Heart left ventricle (tissue), 13 donors: Measurements from ENCODE around the gene CNTROB.

Experiments used
- CTCF ChIP-seq, 12 donors: fragments of 200-600 bp; sonication (generic) in 4 of 12; IDR thresholded peaks; one replicate each; pipeline versions ENCODE4 v1.5.0 to v1.8.0; 2018 to 2022; ENCODE audit warnings: antibody characterized with exemption in 12 of 12, mild to moderate bottlenecking in 5 of 12
- POLR2A ChIP-seq, 2 donors: fragments of 450-650 bp; IDR thresholded peaks; one replicate each; pipeline ENCODE4 v1.6.1; 2017; ENCODE audit warnings: antibody characterized with exemption in 2 of 2, mild to moderate bottlenecking in 2 of 2, moderate library complexity in 2 of 2
- donor health status: ischemic (EF 13 %, LVEDD 7.1; RV severe dilation, severe dysfunction).
- donor health status: DM: no; HTN: yes; CAD: no.
- donor health status: DM: no; HTN: no; CAD: no.
- donor health status: ischemic (EF 25% LVEDD 6.9; RV normal size, moderate dysfunction).
- donor health status: ischemic (EF 25% LVEDD 5.7; RV mildly dilated, moderate dysfunction).
- donor health status: ischemic (EF 35%, LVEDD 5.7; RV mildly dilated, moderate dysfunction).
- donor health status: nonischemic (EF 11% LVEDD 7.7; RV severe dilation, severe dysfunction).
- donor health status: DM: yes; HTN: yes; CAD: no.
- donor health status: PGD.
- donor health status: ischemic (EF 29% LVEDD 5.4; RV normal size, mild dysfunction).
- donor health status: nonischemic (EF 23%, LVEDD 6.1; RV moderate dilation, normal function).

GRCh38 chr17:7930841-7931631, 970 bp upstream of the CNTROB start:
- TF ChIP-seq CTCF (IDR thresholded peaks at IDR 0.05) (no peak), POLR2A (IDR thresholded peaks at IDR 0.05) (no peak)
